Hematopoietic multipotent progenitor cell (in vitro differentiated cells): Measurements from ENCODE around the gene GLB1L2. TPM values are rescaled to one million over a fixed set of nuclear protein-coding genes. Genes with fewer than 3 reads are reported as not detected.
"Not testable (repeated sequence)": the region's sequence is repeated elsewhere in the genome, so short reads cannot be mapped to it uniquely, and the experiment has no call there.

Source experiments
- DNase-seq, 3 donors: peaks; one replicate each; pipeline ENCODE4 v3.0.0-alpha.2; 2011 to 2015; ENCODE audit warnings: low read depth in 2 of 3, low spot score in 2 of 3
- total RNA-seq: library from RNA; depleted of rRNA; stranded (reverse); fragments of >200 nt; gene quantifications from one replicate; pipeline ENCODE4 v1.2.3, GENCODE V29; 2012

The GLB1L2 gene
- total RNA-seq, 1 donor = 1.3 TPM

DNA sequence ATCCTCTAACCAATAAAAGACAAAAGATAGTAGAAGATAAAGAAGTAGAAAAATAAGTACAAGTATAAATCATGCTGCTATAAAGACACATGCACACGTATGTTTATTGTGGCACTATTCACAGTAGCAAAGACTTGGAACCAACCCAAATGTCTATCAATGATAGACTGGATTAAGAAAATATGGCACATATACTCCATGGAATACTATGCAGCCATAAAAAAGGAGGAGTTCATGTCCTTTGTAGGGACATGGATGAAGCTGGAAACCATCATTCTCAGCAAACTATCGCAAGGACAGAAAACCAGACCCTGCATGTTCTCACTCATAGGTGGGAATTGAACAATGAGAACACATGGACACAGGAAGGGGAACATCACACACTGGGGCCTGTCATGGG, 10.4 kb upstream of the GLB1L2 start:
- not testable (repeated sequence) for DNase-seq

DNA sequence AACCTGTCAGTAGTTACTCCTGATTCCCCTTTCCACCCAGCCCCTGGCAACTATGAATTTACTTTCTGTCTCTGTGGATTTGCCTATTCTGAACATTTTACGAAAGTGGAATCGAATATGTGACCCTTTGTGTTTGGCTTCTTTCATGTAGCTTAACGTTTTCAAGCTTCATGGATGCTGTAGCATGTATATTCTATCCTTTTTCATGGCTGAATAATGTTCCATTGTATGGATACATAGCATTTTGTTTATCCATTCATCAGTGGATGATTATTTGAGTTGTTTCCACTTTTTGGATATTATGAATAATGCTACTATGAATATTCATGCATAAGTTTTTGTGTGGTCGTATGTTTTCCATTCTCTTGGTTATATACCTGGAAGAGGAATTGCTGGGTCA, 9.2 kb upstream of the GLB1L2 start:
- DNase-seq = no peak

DNA sequence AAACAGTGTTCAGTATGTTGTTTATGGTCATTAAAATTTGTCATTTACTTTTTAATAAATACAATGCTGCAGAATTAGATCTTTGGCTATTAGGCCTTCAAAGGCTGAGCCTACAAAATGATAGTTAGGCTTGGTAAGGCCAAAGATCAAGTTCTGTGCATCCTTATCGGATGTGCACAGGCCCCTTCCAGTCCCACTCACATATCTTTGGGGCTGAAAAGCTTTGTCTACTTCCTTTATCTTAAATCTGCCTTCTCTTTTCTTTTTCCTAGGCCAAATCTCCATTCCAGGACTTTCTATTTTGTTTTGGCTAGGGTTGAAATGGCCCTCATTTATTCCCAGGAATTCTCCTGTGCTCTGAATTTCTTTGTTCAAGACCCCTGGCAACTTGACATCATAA, 3.4 kb upstream of the GLB1L2 start:
- no peak for DNase-seq

DNA sequence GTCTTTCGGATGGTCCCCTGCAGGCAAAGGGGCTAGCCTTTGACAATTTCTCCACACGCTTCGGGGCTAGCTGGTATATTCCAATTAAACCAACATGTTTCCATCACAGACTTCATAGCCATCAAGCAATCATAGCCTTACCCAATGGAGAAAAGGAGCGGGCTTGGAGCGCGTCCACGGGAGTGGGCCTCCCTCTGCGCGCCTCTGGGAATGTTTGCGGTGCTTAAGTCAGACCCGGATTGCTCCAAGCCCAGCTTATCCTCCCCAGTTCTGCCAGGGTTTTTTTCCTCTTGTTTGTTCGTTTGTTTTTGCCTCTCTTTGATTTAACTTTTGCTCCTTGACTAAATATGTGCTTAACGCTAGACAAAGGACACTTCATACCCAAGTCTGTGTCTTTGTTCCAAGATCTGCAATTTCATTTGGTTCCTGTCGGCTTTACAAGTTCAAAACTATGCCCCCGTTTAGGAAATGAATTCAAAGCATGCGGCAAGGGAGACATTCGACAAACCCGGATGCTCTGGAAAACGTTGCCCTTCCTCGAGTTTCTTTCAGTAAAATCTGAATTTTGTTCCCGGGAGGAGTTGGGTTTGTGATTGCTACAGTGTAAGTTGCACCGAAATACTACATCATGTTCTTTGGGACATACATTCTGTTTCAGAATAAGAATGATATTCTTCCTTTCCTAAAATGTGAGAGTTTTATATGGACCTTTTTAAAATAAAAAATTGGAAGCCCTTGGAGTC, 1.0 kb upstream of the GLB1L2 start:
- peak in 1 of 3 donors; percentile 3 for DNase-seq

DNA sequence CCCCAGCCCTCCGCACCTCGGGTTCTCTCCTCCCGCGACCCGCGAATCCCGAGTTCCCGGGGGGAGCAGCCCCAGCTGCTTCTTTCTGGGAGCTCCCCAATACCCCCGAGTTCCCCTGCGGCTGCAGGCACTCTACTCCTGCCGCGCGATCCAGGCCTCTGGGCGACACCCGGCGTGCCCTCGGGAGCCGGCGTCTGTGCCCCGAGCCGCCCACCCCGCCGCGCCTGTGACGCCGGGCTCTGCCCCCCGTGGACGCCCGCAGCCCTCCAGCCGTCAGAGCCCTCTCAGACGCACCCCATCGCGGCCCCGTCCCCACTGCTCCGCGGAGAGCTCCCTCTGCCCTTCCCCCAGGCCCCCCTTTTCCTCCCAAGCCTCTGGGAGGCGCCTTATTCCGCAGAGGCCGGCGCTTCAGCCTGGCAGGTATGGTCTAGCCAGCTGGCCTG, 422 bp downstream of the GLB1L2 start:
- peak in 1 of 3 donors; percentile 18 for DNase-seq

DNA sequence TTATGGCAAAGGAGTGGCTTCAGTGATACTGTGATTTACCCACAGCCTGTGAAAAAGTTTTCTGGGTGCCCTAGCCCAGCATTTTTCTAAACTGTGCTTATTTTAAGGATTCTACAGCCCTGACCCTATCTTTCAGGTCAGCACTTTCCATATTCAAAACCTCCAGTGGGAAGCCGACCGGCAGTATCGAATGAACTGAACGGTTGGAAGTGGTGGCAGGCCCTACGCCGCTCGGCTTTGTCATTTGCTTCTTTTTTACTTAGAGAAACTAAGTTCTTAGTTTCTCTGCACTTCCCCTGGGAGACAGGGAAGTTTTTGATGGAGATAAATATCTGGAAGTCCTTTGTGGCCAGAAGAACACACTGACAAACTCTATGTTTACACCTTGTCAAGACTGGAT, 994 bp downstream of the GLB1L2 start:
- DNase-seq = no peak

DNA sequence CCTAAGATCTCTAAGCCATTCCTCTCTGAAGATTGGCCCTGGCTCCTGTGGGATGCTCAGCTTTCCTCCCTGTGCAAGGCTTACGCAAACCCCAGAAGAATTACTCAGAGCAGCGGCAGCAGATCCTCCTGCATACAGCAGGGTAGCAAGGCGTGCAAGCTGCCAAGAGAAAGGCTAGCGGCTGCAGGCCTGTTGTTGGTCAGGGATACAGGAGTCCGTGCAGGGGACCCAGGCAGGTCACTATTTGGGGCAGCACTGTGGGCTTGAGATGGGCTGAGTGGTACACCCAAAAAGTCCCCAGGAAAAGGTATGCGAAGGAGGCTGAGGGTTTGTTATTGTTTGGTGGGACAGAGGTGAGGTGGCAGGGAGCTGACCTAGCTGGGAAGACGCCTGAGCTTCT, 1.5 kb downstream of the GLB1L2 start:
- DNase-seq = no peak

DNA sequence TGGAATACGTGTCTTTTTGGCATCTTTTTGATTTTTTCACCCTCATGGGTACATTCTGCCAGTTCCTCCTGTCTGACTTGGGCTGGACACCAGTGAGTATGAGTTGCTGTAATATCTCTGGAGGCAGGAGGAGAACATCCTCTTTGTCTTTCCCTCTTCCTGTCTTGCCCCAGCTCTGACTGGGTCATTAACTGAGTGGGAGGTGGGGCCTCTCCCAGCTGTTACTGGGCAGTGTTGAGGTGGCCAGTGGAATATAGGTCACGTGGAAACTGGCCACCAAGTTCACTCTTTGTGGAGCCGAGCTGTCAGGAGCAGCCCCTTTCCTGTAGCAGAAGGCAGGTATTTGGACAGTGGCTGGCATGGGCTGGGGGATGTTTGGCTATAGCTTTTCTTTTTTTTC, 2.2 kb downstream of the GLB1L2 start:
- no peak for DNase-seq

DNA sequence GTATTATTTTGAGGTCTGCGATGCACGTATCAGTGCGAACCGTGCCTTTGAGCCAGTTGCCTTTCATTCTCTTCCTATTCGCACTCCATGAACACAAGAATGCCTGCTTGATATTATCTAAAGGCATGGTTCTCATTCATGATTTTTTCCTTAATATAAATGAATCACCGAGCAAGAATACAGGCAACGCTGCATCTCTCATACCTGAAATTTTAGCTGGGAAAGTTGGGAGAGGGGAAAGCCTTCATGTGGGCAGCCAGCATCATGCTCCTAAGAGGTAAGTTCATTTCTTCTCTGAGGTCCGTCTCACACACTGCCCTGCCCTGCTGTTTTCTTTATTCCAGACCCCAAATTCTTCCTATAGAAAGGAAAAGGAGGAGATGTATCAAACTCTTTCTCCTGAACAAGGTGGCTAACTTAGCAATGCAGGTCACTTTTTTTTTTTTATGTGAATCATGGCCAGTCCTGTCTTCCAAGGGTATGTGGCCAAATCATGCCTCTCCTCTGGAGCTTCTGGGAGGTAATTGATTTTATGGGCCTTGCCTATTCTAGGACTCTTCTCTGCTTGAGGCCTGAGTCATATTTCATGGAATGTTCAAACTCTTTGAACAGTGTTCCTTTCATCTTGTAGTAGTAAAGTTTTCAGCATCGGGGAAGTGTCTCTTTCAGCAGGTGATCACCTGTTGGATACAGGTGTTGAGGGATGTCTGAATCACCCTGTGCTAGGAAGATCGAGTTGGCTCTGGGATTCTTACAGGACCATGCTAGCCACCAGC, 3.2 kb downstream of the GLB1L2 start:
- DNase-seq = no peak

DNA sequence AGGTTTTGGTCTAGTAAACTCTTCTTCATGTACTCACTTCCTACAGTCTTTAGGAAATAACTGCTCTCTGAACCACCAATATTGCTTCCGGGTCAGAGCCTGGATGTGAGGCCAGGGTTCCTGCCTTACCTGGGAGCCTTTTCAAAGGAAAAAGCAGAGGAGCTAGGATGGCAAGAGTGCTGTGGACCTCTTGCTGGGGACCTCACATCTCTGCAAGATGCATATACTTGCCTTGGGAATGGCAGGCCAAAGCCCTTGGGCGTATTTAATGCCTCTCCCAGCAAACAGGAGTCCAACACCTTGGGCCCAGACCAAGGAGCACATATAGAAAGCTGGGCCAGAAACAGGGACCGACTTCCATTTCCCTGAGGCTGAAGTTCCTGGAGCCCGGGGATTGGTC, 5.3 kb downstream of the GLB1L2 start:
- DNase-seq = no peak

DNA sequence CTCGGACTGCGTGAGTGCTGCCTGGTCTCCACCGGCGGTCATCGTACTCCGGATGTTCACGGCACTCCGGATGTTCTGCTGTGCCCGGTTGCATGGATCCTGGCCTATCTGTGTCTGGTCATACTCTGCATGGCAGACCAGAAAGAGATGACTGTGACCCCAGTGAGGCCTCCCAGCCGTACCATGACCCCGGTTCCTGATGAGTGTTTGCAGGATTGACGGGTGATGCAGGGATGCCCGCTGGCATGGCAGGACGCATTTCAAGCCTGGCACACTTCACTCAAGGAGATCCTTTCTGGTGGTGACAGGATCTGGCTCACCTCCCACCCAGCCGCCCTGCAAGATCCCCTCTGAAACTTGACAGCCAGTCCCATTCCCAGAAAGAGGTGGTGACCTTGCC, 6.3 kb downstream of the GLB1L2 start:
- no peak for DNase-seq

DNA sequence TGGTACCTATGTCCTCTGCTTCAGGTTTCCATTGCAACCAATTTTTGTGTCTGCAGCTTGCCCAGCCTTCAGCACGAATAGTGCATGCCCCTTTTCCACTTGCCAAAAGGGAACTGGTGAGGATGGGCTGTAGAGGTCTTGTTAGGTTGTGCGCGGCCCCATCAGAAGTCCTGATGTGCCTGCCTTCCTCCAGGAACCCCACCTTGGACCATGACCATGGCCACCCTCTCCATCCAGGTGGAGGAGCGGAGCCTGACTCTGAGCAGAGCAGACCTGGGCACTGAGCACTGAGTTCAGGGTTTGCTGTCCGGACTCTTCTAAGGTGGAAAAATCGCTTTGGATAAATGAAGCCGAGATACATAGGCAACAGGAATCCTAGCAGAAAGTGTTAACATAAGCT, 6.9 kb downstream of the GLB1L2 start:
- no peak for DNase-seq

DNA sequence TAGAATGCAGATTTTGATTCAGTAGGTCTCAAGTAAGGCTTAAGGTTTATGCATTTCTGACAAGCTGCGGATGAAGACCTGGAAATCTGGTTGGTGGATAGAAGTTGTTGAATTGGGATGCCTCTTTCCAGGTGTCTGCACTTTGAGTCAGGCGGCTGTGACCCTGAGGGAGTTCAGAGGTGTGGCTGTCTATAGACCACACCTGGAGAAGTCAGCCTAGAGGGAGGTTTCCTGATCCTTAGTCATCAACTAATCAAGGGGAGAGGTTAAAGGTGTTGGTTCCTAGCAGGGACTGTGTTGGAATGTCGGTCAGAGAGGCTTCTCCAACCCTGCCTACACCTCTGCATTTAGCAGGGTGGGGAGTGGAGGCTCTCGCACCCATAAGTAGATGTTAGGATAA, 8.0 kb downstream of the GLB1L2 start:
- no peak for DNase-seq

DNA sequence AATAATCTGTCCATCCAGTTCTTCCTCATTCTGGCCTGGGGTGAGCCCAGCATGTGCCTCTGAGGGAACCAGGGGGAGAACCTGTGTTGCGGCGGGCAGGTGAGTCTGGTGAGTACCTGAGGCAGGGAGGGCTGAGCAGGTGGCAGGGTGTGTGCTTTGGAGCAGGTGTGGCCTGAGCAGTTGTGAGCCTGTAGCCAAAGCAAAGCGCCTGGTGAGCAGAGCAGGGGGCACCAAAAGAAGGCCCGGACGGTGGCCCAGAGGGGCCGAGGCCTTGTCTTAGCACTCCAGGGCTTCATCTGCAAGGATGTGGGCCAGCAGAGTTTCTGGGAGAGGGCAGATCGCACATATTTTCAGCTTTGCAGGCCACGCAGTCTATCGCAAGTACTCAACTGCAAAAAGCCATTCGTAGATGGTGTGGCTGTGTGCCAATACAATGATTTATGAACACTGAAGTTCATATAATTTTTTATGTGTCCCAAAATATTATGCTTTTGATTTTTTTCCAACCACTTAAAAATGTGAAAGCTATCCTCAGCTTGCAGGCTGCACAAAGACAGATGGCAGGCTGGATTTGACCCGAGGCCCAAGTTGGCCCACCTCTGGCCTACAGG, 8.7 kb downstream of the GLB1L2 start:
- no peak for DNase-seq

DNA sequence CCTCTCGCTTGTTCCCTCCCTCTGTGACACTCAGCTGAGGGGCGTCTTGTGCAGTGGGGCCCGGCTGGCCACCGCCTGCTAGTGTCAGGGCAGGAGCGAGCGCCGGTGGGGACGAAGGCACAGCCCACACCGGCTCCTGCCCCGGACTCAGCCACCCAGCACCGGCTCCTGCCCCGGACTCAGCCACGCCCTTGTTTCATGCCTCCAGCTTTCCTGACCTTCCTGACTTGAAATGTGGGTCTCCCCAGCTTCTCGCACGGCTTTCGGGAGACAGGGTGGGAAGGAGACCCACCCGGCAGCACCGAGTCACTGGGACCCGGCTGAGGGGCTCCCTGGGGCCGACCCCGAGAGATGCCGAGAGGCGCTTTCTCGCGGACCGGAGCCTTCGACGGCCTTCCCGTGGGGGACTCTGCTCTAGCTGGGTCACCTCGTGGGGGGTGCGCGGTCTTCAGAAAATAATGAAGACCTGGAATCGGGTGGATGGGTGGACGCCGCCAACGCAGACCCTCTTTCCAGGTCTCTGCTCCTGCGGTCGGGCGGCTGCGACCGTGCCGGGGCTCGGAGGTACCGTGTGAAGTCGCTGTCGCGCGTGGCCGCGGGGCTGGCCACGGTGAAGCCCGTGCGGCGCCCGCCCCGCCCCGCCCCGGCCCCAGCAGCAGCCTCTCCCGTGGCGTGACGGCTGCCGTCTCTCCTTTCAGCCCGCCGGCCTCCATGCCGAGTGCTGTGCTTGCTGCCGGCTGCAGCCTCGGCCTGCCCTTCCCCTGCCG, 10.2 kb downstream of the GLB1L2 start:
- DNase-seq = no peak

DNA sequence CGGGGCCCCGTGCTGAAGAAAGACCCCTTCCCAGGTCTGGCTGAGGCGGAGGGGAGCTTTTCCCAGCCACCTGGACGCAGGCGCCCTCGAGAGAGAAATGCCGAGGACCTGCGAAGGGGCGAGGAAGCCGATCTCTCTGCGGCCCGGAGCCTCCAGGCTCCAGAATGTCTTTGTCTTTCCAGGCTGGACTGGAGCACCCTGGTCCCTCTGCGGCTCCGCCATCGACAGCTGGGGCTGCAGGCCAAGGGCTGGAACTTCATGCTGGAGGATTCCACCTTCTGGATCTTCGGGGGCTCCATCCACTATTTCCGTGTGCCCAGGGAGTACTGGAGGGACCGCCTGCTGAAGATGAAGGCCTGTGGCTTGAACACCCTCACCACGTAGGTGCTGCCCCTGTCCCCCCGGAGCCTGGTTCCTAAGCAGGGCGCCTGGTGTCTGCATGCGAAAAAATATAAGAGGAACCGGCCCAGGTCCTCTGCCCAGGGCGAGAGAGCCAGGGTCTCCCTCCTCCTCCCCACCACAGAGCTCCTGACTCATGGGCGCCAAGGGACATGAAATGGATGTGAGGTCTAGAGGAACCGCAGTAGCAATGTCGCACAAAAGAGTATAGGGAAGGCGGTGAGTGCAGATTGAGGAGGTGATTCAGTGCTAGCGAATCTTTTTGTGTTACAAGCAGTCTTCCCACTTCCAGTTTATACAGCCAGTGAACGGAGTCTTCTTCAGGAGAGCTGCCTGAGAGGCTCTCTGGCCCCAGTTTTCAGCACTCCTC, 11.0 kb downstream of the GLB1L2 start:
- no peak for DNase-seq

DNA sequence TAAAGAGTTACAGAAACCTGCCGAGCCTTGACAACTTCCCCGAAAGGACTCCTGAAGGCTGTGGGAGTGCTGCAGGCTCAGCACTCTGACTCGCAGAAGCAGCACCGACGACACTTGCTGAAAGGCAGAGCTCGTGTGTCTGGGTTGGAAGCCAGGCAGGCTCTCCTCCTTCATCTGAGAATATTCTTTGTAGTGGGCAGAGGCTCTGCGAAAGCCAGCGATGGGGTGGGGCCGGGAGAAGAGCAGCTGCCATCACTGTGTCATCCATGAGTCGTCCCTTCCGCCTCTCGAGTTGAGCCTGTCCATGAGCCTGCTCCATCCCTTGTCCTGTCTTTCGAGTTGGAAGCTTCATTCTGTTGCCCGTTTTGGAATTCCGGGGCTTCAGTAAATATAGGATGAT, 11.9 kb downstream of the GLB1L2 start:
- DNase-seq = no peak

DNA sequence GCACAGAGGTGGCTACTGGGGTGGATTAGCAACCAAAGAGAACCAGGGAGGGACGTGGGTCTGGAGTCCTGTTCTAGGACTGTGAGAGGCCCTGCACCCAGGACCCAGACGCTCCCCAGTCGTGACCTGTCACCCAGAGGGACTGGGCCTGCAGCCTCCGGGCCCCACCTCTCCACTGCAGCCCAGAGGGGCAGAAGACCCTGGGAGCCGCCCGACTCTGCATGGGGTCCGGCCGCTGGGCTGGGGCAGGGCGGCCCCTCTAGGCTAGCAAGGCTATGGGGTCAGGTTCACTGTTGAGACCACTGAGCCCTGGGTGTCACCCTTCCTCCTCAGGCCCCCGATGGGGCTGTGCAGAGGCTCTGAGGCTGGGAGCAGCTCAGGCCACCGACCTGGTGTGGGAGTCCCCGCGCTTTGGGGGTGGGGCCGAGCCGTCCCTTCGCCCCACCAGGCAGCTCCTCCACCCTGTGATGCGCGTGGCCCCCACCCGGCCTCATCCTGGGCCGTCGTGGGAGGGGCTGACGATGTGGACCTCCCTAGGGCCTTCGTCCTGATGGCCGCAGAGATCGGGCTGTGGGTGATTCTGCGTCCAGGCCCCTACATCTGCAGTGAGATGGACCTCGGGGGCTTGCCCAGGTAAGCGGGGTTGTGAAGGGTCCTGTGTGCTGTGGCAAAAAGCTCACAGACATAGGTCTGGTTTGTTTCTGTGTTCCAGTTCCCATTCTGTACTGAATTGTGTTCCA, 12.9 kb downstream of the GLB1L2 start:
- not testable (repeated sequence) for DNase-seq

DNA sequence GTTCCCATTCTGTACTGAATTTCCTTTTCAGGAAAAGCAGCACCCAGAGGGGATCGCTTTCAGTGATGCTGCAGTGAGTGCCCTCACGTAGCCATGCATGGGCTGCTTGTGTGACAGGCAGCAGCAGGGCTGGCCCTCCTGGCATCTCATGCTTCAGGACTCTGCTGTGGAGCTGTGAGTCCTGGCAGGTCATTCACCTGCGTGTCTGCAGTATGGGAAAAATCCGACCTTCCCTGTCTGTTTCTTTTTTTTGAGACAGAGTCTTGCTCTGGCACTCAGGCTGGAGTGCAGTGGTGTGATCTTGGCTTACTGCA, 13.4 kb downstream of the GLB1L2 start:
- no peak for DNase-seq
